GM18505 (cell line): ENCODE measurements around the gene ZNF239.
"Not testable (repeated sequence)": the region's sequence is repeated elsewhere in the genome, so short reads cannot be mapped to it uniquely, and the experiment has no call there.

Experiments used
- ATAC-seq: cut with Tn5 transposase; IDR thresholded peaks from one replicate; pipeline ENCODE4 v1.9.1; 2021; ENCODE audit not compliant: unreplicated experiment
- POLR2A ChIP-seq: IDR thresholded peaks from 4 replicates; pipeline ENCODE4 v1.6.1; 2011; ENCODE audit warnings: borderline replicate concordance; ENCODE audit not compliant: insufficient read depth, insufficient read length; ENCODE audit errors: extremely low read depth

The ZNF239 gene

GRCh38 chr10:43574001-43574892, at the start of gene ZNF239:
ZNF239 (minus strand) TSS chr10:43574616; CDS start chr10:43558079, 16,537 bp downstream.
- ATAC-seq: peak; percentile 95
- TF ChIP-seq POLR2A: no peak

- ATAC-seq: no peak
These were observed 48.9 kb upstream of the ZNF239 start for GRCh38 chr10:43623351-43623750.

DNA sequence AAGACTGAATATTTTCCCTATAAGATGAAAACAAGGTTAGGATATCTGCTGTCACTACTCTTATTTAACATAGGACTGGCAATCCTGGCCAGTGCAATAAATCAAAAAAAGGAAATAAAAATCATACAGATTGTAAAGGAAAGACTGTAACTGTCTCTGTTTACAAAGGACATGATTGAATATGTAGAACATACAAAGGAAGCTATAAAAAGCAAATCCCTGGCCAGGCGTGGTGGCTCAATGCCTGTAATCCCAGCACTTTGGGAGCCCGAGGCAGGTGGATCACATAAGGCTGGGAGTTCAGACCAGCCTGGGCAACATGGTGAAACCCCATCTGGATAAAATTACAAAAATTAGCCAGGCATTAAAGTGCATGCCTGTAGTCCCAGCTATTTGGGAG, 47.6 kb upstream of the ZNF239 start:
- no peak for TF ChIP-seq POLR2A
- ATAC-seq: no peak

More at GRCh38 chr10:43623351-43623750, 48.9 kb upstream of the ZNF239 start:
- no peak for TF ChIP-seq POLR2A

- ATAC-seq: no peak
- no peak for TF ChIP-seq POLR2A
These were observed 45.0 kb upstream of the ZNF239 start for GRCh38 chr10:43619368-43619767.

DNA sequence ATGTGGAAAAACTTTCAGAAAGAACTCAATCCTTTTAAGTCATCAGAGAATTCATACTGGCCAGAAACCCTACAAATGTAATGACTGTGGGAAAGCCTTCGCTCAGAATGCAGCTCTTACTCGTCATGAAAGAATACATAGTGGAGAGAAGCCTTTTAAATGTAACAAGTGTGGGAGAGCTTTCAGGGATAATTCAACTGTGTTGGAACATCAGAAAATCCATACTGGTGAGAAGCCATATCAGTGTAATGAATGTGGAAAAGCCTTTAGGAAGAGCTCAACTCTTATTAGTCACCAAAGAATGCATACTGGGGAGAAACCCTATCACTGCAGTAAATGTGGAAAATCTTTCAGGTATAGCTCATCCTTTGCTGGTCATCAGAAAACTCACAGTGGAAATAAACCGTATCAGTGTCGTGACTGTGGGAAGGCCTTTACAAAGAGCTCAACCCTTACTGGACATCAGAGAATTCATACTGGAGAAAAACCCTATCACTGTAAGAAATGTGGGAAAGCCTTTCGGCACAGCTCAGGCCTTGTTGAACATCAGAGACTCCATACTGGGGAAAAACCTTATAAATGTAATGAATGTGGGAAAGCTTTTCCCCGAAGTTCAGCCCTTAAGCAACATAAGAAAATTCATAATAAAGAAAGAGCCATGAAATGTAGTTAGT, 42.4 kb upstream of the ZNF239 start:
- ATAC-seq: no peak
- no peak for TF ChIP-seq POLR2A

- no peak for TF ChIP-seq POLR2A
- ATAC-seq: no peak
These were observed 36.2 kb upstream of the ZNF239 start for GRCh38 chr10:43610636-43611035.

- no peak for TF ChIP-seq POLR2A
- ATAC-seq: no peak
These were observed 32.8 kb upstream of the ZNF239 start for GRCh38 chr10:43607199-43607573.

- peak; percentile 82 for TF ChIP-seq POLR2A
- ATAC-seq: peak; percentile 99
These were observed 32.1 kb upstream of the ZNF239 start, which contains the start of gene ZNF485 for GRCh38 chr10:43606323-43607198. ZNF485 (plus strand) TSS chr10:43606438; CDS start chr10:43607051, 613 bp downstream.

DNA sequence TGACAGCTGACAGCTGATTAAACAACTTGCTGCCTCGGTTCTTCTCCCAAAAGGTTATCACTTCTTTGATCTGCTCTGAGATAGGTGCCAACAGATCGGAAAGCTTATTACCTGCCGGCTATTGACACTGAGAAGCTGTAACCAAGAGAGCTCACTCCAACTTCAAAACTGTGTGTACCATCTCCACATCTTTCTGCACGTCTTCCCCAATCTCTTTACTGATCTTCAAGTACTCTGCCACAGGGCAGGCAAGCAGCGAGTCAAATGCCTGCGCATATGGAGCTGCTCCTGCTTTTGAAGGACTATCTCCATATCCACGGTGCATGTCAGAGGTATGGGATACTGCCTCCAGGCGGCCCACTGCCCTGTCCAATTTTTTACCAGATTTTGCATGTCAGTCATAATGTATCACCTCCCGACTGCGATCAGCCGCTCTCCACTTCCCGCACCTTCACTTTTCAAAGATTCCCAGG, 31.5 kb upstream of the ZNF239 start:
- ATAC-seq: peak; percentile 21
- no peak for TF ChIP-seq POLR2A

- ATAC-seq: not testable (repeated sequence)
These were observed 27.2 kb upstream of the ZNF239 start for GRCh38 chr10:43601576-43601975.

GRCh38 chr10:43599333-43599732, 24.9 kb upstream of the ZNF239 start:
- no peak for ATAC-seq
- no peak for TF ChIP-seq POLR2A

DNA sequence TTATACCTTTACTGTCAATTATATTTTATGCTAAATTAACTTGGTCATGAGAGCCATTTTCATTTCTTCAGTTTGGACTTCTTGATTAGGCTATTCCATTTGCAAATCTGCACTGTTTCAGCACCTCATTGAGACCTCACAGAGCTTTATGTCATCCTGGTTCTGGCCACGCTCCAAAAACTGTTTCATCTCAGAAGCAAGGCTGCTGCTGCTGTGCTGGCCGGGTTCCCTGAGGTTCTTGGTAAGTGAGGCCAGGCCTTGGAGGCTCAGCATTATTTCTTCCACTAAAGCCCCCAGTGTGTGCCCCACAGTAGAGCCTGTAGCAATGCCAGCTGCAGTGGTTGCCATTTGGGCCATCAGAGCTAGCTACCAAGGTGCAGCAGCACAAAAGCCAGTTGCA, 24.0 kb upstream of the ZNF239 start:
- no peak for ATAC-seq
- no peak for TF ChIP-seq POLR2A

DNA sequence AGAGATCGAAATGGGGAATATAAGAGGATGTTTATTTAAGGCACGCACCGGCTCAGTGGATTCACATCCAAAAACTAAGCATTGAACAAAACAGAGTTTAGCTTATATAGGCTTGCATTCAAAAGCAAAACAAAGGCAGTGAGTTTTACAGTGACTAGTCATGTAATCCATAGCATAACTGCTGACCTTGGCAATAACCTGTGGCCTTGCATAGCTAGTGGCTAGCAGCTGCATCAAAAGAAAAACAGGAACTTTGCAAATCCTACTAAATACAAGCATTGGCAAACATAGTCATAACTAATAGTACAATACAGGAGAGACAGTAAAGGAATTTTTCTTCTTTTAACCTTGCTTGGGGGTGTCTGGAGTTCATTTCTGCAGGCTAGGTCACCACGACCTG, 22.1 kb upstream of the ZNF239 start:
- no peak for TF ChIP-seq POLR2A
- no peak for ATAC-seq
